ENCODE data around the gene USP34. TPM values are rescaled to one million over a fixed set of nuclear protein-coding genes. Genes with fewer than 3 reads are reported as not detected.
A peak's percentile ranks its signal among the peaks of the same experiment; 100 is the strongest.
"Not testable (repeated sequence)": the region's sequence is repeated elsewhere in the genome, so short reads cannot be mapped to it uniquely, and the experiment has no call there.

USP34 gene
- total and polyA plus RNA-seq, 2 of the 8 experiments (the other 6 are each of a cell fraction or from before 2014, with no cell fraction given): 56.7 to 91.7 TPM

GRCh38 chr2:61456070-61456745 is 14.7 kb downstream of the USP34 start (continued):
- TF ChIP-seq GTF2F1 (IDR thresholded peaks at IDR 0.05; ENCODE audit: borderline replicate concordance, low read depth, low read length) (no peak), SP2 (IDR thresholded peaks at IDR 0.05; ENCODE audit: low read length) (no peak), YY1 (IDR thresholded peaks at IDR 0.05; ENCODE audit: low read depth, low read length) (no peak)

GRCh38 chr2:61454972-61455371 is 15.9 kb downstream of the USP34 start:
- H3K14ac ChIP-seq (ENCODE audit: insufficient read length); H3K4me3 ChIP-seq (ENCODE audit: extremely low read depth in 1 of 4, insufficient read depth in 2 of 4, low read depth in 3 of 4, low read length in 4 of 4); DNase-seq (ENCODE audit: low read depth in 1 of 2, low spot score in 2 of 2); H3K23ac ChIP-seq (ENCODE audit: insufficient read length); H2BK15ac ChIP-seq (ENCODE audit: low read length); H3K27ac ChIP-seq (ENCODE audit: low read depth, low read length); H3K18ac ChIP-seq (ENCODE audit: extremely low read depth, low read length); H2BK20ac ChIP-seq (ENCODE audit: low read length); H4K91ac ChIP-seq (replicated peaks; ENCODE audit: insufficient read length, low read length); H2BK5ac ChIP-seq (ENCODE audit: low read depth, low read length); H2AK5ac ChIP-seq (ENCODE audit: low read depth, low read length); H2AFZ ChIP-seq (ENCODE audit: low read length); H3K36me3 ChIP-seq (ENCODE audit: control insufficient read depth in 2 of 4, insufficient read depth in 4 of 4, low read length in 3 of 4); H3K4ac ChIP-seq (replicated peaks; ENCODE audit: insufficient read length, low read depth, low read length); H3K9ac ChIP-seq (replicated peaks in 1 of 4; ENCODE audit: extremely low read depth in 1 of 4, low read depth in 3 of 4, low read length in 3 of 4); FAIRE-seq; H3K23me2 ChIP-seq (ENCODE audit: low read depth, low read length); H3K56ac ChIP-seq (replicated peaks; ENCODE audit: insufficient read length, low read depth, low read length); H3K27me3 ChIP-seq (replicated peaks in 1 of 4; ENCODE audit: control insufficient read depth in 3 of 4, extremely low read depth in 1 of 4, insufficient read depth in 3 of 4, low read length in 3 of 4); H2BK120ac ChIP-seq (replicated peaks; ENCODE audit: low read depth, low read length); H3K4me1 ChIP-seq (replicated peaks in 1 of 4; ENCODE audit: control insufficient read depth in 3 of 4, insufficient read depth in 4 of 4, low read length in 3 of 4); CTCF ChIA-PET (ENCODE audit: partially characterized antibody); H3K9me3 ChIP-seq (ENCODE audit: insufficient read depth in 2 of 2, low read depth in 1 of 2, low read length in 1 of 2); H2BK12ac ChIP-seq (ENCODE audit: low read depth, low read length); H3K4me2 ChIP-seq (ENCODE audit: insufficient read depth in 1 of 2, low read depth in 2 of 2, low read length in 2 of 2); H4K5ac ChIP-seq (ENCODE audit: insufficient read length, low read depth, low read length): not testable (repeated sequence)
- H4K8ac ChIP-seq (ENCODE audit: extremely low read depth, insufficient read depth, low read length): peak overlapping the region; percentile 51; the same call in 1 of the 2 replicates
- POLR2A ChIA-PET (ENCODE audit: partially characterized antibody): interaction anchor here (0.9 to 1.8 kb wide), 3 partner anchors 14 to 19 kb away, joined by 3 to 6 read pairs (median 4); no protein-coding TSS in a partner anchor
- peaks cover 12% of the 10 kb centered on the region for H3K79me1 ChIP-seq (ENCODE audit: low read depth, low read length)
- peaks cover 36 to 97% of the 10 kb centered on the region in 2 experiments for H3K79me2 ChIP-seq (ENCODE audit: control insufficient read depth in 1 of 2, insufficient read depth in 2 of 2, low read length in 2 of 2)
- H4K20me1 ChIP-seq (replicated peaks in 1 of 2; ENCODE audit: control insufficient read depth in 1 of 2, insufficient read depth in 2 of 2, low read length in 2 of 2): peaks cover 6 to 13% of the 10 kb centered on the region in 2 experiments
- 91% methylated on average over 8 of the region's 8 CpGs; no CpG with 5 or more reads in 1 of the 2 experiments for WGBS, 2 experiments (ENCODE audit: extremely low coverage in 1 of 2, insufficient coverage in 1 of 2, insufficient read length in 1 of 2, insufficient replicate concordance in 2 of 2, low coverage in 1 of 2, low lambda C conversion rate in 2 of 2, missing lambda C conversion rate in 1 of 2)

All from H1 (cell line).